GM19043 (cell line): Measurements from ENCODE around the gene CETN1.

Experiments used
- ATAC-seq: cut with Tn5 transposase; IDR thresholded peaks from one replicate; pipeline ENCODE4 v1.9.1; 2021; ENCODE audit warnings: low read depth; ENCODE audit not compliant: unreplicated experiment

Gene CETN1

GRCh38 chr18:574865-575645 lies 5.1 kb upstream of the CETN1 start:
- ATAC-seq = no peak

DNA sequence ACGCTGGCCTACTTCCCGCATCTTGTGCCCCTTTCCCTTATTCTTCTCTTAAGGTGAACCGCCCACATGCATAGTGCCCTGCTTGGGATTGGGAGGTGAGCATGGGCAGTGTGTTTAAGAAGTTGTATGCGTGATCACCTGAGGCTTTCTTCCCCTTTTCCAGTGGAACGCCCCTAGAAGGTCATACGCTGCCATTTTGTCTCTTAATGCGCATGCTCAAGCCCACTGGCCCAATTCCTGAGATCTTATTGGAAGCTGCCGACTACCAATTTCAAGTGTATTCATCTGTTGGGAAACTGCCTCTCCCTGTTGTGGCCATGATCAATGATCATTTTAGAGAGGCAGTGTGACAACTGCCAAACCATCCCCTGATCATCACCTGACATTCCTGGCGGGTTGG lies 3.3 kb upstream of the CETN1 start:
- ATAC-seq = no peak

DNA sequence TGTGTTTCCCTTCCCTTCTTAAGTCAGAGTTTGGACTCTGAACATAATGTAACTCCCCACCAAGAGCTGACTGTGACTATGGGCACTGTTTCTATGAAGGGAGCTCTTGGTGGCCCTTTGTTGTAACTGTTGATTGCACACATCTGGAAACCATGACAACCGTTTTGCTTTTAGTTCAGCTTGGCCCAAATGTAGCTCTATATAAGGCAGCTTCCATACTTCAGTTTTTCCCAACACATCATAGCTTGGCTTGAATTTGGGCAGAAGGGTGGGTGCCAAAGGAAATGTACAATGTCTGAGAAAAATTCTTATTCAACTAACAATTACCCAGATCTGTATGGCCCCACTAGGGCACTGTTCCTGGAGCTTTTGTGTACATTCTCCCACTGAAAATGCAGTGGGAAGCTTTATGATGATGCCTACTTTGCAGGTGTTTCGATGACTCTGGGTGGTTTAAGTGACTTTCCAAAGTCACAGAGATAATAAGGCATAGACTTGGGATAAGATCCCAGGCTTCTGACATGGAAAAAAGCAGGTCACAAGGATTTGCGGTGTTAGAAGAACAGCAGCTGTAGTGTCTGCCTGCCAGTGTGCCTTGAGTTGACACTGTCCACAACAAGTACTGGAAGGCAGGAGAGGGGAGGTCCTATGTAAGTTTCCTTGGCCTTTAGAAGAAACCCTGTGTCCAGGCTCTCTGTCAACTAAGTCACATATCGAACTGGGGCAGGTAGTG lies 2.4 kb upstream of the CETN1 start:
- no peak for ATAC-seq

- no peak for ATAC-seq
These were observed 942 bp upstream of the CETN1 start for GRCh38 chr18:579238-579637.

- no peak for ATAC-seq
These were observed 916 bp downstream of the CETN1 start for GRCh38 chr18:581096-581495.

GRCh38 chr18:582465-582864 lies 2.3 kb downstream of the CETN1 start:
- ATAC-seq = no peak

GRCh38 chr18:595068-595467 lies 14.9 kb downstream of the CETN1 start:
- no peak for ATAC-seq

DNA sequence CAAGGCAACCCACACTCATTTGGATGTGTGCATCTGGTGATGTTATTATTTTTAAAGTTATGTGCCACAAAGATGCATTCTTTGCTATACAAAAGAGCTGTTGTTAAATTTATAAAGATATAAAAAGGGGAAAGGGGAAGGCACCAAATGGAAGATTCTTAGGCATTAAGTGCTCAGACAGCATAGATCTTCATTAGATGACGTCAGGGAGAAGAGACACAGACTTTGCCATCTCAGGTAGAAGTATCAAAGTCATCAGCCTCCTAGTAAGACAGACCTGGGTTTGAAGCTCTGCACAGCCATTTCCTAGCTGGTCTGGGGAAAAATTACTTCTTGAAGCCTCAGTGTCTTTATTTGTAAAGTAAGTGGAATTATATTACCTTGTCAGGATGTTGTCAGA lies 15.4 kb downstream of the CETN1 start:
- ATAC-seq = no peak

GRCh38 chr18:596288-596881 lies 16.2 kb downstream of the CETN1 start:
- peak; percentile 42 for ATAC-seq

- ATAC-seq = no peak
These were observed 18.0 kb downstream of the CETN1 start for GRCh38 chr18:598124-598589.

DNA sequence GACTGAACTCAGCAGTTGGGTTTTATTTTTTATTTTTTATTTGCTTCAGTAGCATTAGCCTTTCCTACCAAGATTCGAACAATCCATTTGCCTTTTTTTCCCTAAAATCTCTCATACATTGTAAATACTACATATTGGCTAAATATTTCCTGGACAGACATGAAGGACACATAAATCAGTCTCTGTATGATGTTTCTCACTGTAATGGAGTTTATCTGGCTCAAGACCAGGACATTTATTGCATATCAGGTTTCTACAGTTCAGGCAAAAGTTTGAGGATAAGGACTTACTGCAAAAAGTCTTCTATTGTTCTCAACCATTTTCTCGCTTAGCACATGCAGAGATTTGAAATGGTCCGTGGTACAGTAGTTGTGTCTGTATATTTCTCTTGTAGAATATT lies 19.9 kb downstream of the CETN1 start:
- no peak for ATAC-seq

- no peak for ATAC-seq
These were observed 24.6 kb downstream of the CETN1 start for GRCh38 chr18:604771-605170.

- no peak for ATAC-seq
These were observed 27.8 kb downstream of the CETN1 start for GRCh38 chr18:607930-608329.

GRCh38 chr18:610214-610928 lies 30.2 kb downstream of the CETN1 start:
- ATAC-seq = no peak

DNA sequence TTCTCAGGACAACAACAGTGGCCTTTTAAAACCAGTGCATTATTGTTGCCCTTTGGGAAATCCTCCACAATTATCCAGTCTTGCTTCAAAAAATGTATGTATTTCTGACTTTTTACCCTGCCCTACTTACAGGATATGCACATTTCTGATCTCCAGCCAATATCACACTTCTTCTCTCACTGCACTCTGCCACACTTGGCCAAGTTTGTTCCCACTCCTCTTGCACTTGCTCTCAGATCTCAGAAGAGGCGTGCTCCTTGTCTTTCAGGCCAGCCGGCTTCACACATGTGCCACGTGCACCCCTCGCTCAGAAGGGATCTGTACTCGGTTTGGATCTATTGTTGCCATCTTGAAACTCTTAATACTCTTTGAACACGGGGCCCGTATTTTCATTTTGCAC lies 32.0 kb downstream of the CETN1 start:
- ATAC-seq = no peak

DNA sequence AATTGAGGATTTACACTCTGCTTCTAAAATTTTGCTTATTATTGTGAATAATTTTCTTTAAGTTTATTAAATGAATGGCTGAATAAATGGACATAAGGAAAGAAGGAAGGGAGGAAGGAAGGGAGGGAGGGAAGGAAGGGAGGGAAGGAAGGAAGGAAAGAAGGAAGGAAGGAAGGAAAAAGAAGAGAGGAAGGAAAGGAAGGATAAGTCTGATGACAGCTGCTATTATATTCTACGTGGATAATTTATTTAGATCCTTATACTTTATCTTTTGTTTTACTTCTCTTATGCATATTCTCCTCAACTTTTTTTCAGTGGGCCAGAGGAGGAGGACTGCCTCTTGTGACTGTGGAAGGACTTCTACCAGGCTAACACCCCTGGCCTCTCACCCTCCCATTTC lies 34.0 kb downstream of the CETN1 start:
- ATAC-seq = no peak

- ATAC-seq = no peak
These were observed 34.9 kb downstream of the CETN1 start for GRCh38 chr18:615092-615521.

DNA sequence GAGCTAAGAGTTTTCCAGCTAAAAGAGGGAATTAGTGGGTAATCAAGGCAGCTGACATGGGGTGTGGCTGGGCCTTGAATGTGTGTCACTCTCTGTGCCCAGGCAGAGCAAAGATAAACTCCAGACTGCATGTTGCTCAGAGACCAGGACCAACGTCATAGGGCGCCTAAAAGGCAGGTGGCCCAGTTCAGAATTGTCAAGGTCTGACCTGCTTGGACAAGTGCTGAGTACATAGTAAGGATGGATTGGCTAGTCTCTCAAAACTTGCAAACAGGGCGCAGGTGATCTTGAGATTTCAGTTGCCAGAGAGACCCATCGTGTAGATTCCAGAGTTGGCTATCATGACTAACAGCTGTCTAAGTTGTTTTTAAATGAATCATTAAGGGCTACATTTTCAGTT lies 35.6 kb downstream of the CETN1 start:
- ATAC-seq = no peak

DNA sequence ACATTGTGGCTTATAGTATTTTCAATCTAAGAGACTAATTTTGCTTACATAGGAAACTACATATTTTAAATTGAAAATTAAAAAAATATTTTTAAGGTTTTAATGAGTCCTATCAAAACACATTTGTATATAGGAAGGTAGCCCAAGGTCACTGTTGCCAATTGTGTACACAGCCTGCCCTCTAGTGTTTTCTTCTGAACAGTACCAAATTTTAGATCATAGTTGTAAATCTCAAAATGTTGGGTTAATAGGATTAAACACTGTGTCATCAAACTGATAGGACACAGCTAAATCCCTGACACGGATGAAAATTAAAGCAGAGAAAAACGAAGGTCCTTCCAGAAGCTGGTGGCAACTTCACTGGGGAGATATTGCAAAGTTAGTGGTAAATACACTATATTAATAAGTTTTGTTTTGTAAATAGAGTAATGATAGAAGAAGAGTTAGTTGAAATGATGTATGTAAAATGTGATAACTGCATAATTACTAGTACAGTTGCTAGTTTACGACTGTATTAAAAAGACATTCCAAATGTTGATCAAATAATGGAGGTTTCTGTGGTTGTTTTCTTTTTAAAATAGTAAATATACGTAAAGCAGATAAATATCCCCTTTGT lies 36.3 kb downstream of the CETN1 start:
- ATAC-seq = peak; percentile 59

DNA sequence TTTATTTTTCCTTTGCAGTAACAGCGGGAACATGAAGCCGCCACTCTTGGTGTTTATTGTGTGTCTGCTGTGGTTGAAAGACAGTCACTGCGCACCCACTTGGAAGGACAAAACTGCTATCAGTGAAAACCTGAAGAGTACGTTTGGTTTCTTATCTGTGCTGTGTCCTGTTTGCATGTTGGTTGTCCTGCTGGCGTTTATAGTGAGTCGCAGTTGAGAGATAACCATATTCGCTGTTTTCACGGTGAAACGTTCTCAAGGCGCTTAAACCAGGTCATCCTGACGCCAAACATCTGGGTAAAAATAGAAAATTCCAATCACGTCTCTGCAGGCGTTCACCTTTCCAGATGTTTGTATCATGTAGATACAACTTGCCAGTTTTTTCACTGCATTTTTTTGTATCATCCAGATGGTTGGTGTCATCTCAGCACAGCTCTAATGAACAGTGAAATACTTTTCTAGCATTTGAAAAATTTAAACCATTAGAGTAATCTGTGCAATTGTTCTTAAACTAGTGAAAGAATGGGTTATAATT lies 37.9 kb downstream of the CETN1 start:
- no peak for ATAC-seq
